HEK293T (cell line): ENCODE data around the gene ALDH3A2.

Experiments used
- CTCF ChIA-PET: fragments of 350-600 bp; formaldehyde crosslinking; extraction: SDS; loops from one replicate; lab custom pipeline; 2021; ENCODE audit warnings: antibody characterized with exemption, inconsistent platforms; lab: Yijun Ruan, JAX
- POLR2A ChIA-PET: fragments of 350-600 bp; formaldehyde crosslinking; extraction: SDS; loops from one replicate; lab custom pipeline; 2020; ENCODE audit warnings: antibody characterized with exemption, inconsistent platforms; lab: Yijun Ruan, JAX
- DNase-seq: peaks from one replicate; pipeline ENCODE4 v3.0.0; 2012; ENCODE audit warnings: mixed read lengths; ENCODE audit errors: extremely low spot score
- ARNT ChIP-seq: fragments of 450-650 bp; IDR thresholded peaks from 2 replicates; pipeline ENCODE4 v1.6.1; 2017; ENCODE audit warnings: mild to moderate bottlenecking
- BHLHE40 ChIP-seq: fragments of 450-650 bp; IDR thresholded peaks from 2 replicates; pipeline ENCODE4 v1.6.1; 2016; ENCODE audit warnings: mild to moderate bottlenecking, moderate library complexity, borderline replicate concordance
- CTBP1 ChIP-seq: fragments of 450-650 bp; IDR thresholded peaks from 2 replicates; pipeline ENCODE4 v1.6.1; 2016; ENCODE audit warnings: borderline replicate concordance
- ELF4 ChIP-seq: fragments of 450-650 bp; IDR thresholded peaks from 2 replicates; pipeline ENCODE4 v1.6.1; 2017; ENCODE audit warnings: antibody characterized with exemption
- FOXA1 ChIP-seq: fragments of 450-650 bp; IDR thresholded peaks from 2 replicates; pipeline ENCODE4 v1.6.1; 2016; ENCODE audit warnings: mild to moderate bottlenecking
- FOXK2 ChIP-seq: fragments of 450-650 bp; IDR thresholded peaks from 2 replicates; pipeline ENCODE4 v1.6.1; 2016; ENCODE audit warnings: mild to moderate bottlenecking
- FOXM1 ChIP-seq: fragments of 450-650 bp; IDR thresholded peaks from 2 replicates; pipeline ENCODE4 v1.6.1; 2017; ENCODE audit warnings: mild to moderate bottlenecking, borderline replicate concordance
- HDGF ChIP-seq: fragments of 450-650 bp; IDR thresholded peaks from 2 replicates; pipeline ENCODE4 v1.6.1; 2017; ENCODE audit warnings: antibody characterized with exemption, borderline replicate concordance
- L3MBTL2 ChIP-seq: fragments of 450-650 bp; conservative IDR thresholded peaks from 2 replicates; pipeline ENCODE4 v1.6.1; 2016; ENCODE audit warnings: mild to moderate bottlenecking
- LEF1 ChIP-seq: fragments of 450-650 bp; IDR thresholded peaks from 2 replicates; pipeline ENCODE4 v1.6.1; 2017; ENCODE audit warnings: mild to moderate bottlenecking, borderline replicate concordance
- SP1 ChIP-seq: fragments of 450-650 bp; IDR thresholded peaks from 2 replicates; pipeline ENCODE4 v1.6.1; 2017
- SUZ12 ChIP-seq: fragments of 450-650 bp; IDR thresholded peaks from 2 replicates; pipeline ENCODE4 v1.6.1; 2016; ENCODE audit warnings: mild to moderate bottlenecking
- TARDBP ChIP-seq: fragments of 450-650 bp; IDR thresholded peaks from 2 replicates; pipeline ENCODE4 v1.6.1; 2016
- ZNF384 ChIP-seq: fragments of 450-650 bp; IDR thresholded peaks from 2 replicates; pipeline ENCODE4 v1.6.1; 2016
- TF ChIP-seq, protein P1 (sequence below): fragments of 450-650 bp; IDR thresholded peaks from 2 replicates; pipeline ENCODE4 v1.6.1; 2016

The ALDH3A2 gene

DNA sequence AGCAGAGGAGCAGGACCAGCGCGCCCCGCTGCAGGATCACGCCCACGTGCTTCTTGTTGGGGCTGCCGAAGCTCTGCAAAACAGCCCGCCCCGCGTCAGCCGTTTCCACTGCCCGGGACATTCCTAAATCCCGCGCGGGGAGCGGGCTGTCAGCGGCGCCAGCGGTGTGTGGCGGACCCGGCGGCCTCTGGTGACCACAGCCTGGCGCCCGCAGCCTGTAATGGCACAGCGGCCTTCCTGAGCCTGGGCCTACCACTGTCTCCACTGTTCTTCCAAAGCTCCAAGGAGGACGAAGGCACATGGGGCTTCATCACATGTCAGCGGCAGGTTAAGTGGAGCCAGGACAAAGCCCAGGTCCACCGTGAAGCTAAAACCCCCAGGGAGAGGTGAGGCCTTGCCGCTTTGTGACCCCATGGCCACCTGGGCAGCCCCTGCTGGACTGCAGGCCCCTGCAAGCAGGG, 65.4 kb downstream of the ALDH3A2 start:
- no peak for DNase-seq
- TF ChIP-seq SUZ12 = no peak
- no peak for TF ChIP-seq HDGF
- TF ChIP-seq BHLHE40 = no peak
- TF ChIP-seq FOXK2 = no peak
- no peak for TF ChIP-seq CTBP1
- POLR2A ChIA-PET = no interaction called here
- CTCF ChIA-PET = no interaction called here

DNA sequence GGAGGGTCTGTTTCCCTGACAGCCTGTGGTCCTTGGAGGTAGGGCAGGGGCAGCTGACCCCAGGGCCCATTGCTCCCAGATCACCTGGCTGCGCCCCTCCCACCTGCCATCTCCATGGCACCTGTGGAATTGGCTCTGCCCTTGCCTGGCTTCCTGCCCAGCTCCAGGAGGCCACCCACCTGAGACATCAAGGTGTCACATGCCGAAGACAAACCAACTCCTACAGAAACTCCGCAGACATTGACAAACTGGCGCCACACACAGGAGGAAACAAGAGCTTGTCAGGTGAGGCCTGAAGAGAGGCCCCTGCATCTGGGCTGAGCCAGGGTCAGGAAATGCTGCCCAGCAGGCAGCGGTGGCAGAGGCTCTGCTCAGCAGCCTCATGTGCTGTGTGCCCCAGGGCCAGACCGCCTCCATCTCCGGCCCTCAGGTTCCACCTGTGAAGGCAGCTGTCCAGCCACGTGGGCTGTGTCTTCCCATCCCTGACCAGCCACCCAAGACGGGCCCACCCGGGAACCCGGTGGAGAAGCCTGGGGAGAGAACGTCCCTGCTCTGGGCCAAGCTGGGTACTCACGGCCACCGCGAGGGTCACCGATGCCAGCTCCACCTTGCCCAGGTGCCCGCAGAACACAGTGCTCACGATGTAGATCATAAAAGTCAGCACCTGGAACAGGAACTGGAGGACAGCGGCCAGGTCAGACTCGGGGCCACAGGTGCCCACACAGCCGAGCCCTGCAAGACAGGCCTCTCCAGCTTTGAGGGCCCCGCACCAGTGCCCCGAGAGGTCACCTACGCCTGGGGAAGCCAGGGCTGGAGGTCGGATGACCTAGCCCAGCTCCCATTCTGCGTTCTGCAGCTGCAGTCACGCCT, 66.2 kb downstream of the ALDH3A2 start:
- ChIA-PET POLR2A (interaction anchor here (2.1 kb wide), 1 partner anchor 67 kb away, joined by 7 read pairs; the partner anchor contains the start of gene ALDH3A2), CTCF (no interaction called here)

DNA sequence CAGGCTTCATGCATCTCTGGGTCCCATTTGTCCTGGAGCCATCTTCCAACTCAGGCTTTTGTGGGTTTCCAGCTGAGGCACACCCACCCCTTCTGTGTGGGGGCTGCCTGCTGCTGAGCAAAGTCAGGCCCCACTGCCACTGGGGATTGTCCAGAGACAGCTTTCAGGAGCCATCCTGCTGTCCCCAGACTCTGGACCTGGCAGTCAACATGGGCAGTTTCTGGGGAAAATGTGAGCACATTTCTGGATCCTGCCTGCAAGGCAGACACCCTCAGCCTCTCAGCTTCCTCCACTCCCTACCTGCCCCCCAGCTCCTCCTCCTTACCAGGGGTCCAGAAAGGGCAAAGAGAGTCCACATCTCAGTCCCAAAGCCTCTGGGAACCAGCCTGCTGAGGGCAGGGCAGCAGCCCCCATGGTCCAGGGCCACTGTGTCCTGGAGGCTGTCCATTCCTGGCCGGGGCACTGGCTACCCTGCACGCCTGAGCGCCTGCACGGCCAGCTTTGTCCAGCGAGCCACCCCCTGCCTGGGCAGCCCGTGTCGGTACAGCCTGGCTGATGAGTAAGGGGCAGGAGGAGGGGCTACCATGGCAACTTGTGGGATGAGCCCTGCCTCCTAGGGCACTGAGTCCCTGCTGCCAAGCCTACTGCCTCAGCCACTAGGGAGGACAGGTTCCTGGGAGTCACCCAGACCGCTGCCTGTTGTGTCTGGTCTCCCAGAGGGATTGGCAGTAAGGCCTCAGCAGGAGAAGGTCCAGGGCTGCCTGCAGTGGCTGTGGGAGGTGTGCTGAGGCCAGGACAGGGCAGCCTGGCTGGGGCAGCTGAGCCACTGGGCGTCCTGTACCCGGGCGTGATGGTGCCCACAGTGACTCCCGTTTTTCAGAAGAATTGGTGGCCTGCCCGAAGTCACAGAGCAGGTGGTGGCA, 67.8 kb downstream of the ALDH3A2 start, which contains the start of gene SLC47A2:
Gene SLC47A2 (minus strand): TSS at position 477 of the 923 bp plus-strand sequence. CDS start 29 bp downstream, at position 448.
- ChIA-PET CTCF (interaction anchor here (0.7 kb wide), 1 partner anchor 195 kb away, joined by 4 read pairs; no protein-coding TSS in a partner anchor), POLR2A (interaction anchor here (1.0 to 2.1 kb wide), 3 partner anchors 68 to 182 kb away, joined by 3 to 7 read pairs (median 3); partner anchors contain the start of genes ALDH3A2 and SLC47A1)
- TF ChIP-seq FOXK2 = no peak
- DNase-seq = no peak

More for the DNA sequence above, 66.2 kb downstream of the ALDH3A2 start:
- no peak for DNase-seq
- TF ChIP-seq HDGF = no peak
- TF ChIP-seq, protein P1, sequence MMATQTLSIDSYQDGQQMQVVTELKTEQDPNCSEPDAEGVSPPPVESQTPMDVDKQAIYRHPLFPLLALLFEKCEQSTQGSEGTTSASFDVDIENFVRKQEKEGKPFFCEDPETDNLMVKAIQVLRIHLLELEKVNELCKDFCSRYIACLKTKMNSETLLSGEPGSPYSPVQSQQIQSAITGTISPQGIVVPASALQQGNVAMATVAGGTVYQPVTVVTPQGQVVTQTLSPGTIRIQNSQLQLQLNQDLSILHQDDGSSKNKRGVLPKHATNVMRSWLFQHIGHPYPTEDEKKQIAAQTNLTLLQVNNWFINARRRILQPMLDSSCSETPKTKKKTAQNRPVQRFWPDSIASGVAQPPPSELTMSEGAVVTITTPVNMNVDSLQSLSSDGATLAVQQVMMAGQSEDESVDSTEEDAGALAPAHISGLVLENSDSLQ = no peak
- TF ChIP-seq SUZ12 = no peak
- no peak for TF ChIP-seq ARNT
- TF ChIP-seq LEF1 = no peak
- no peak for TF ChIP-seq FOXM1
- no peak for TF ChIP-seq SP1

DNA sequence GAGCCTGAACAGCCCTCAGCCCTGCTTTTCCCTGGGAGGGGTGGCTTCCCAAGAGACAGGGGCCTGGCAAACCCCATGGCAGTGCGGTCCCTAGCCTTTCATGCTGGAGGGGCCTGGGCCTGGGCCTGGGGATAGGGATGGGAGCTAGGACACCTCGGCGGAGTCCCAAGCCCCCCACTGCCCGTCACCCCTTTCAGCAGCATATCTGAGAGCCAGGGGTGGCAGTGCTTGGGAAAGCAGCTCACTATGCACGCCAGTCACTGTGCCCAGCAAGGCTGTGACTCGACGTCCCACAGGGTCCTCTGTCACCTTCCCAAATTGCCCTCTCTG, 68.4 kb downstream of the ALDH3A2 start:
- CTCF ChIA-PET = interaction anchor here (0.7 kb wide), 1 partner anchor 196 kb away, joined by 4 read pairs; no protein-coding TSS in a partner anchor
- no peak for DNase-seq
- TF ChIP-seq FOXM1 = no peak
- TF ChIP-seq SP1 = no peak
- TF ChIP-seq ZNF384 = no peak
- no peak for TF ChIP-seq CTBP1
- TF ChIP-seq TARDBP = no peak
- TF ChIP-seq FOXA1 = no peak
- no peak for TF ChIP-seq SUZ12
- no peak for TF ChIP-seq FOXK2
- no peak for TF ChIP-seq ARNT
- TF ChIP-seq ELF4 = no peak
- TF ChIP-seq HDGF = no peak
- TF ChIP-seq L3MBTL2 = no peak
- TF ChIP-seq, protein P1 = no peak
- POLR2A ChIA-PET = interaction anchor here (1.0 to 1.3 kb wide), 2 partner anchors 68 to 183 kb away, joined by 3 read pairs; partner anchors contain the start of genes ALDH3A2 and SLC47A1

DNA sequence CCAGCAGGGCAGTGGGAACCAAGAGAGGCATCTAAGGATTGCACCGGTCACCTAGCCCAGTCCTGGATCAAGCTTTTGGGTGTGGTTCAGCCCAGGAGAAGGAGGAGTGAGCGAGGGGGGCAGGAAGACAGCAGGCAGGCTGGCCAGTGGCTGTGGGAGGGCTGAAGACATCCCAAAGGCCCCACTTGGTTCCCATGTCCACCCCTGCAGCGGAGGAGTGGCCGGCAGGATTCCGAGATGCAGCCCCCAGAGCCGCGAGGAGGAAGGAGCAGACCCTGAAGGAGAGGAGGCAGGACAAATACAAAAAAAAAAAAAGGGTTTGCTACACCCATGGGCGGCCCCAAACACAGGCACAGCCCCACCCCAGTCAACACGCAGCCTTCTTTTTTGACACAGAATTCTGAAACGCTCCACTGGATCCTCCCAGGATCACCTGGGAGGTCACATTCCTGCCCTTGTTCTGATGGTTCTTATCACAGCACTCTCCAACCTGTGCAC, 68.9 kb downstream of the ALDH3A2 start:
- ChIA-PET CTCF (interaction anchor here (0.7 kb wide), 1 partner anchor 196 kb away, joined by 4 read pairs; no protein-coding TSS in a partner anchor), POLR2A (interaction anchor here (1.3 kb wide), 1 partner anchor 69 kb away, joined by 3 read pairs; the partner anchor contains the start of gene ALDH3A2)
- TF ChIP-seq ARNT = no peak
- TF ChIP-seq, protein P1 = no peak
- TF ChIP-seq CTBP1 = no peak
- TF ChIP-seq ZNF384 = no peak
- DNase-seq = no peak
